ENCODE results near the gene HAND1. TPM values are rescaled to one million over a fixed set of nuclear protein-coding genes. Genes with fewer than 3 reads are reported as not detected.

The HAND1 gene
- total and polyA plus RNA-seq, 2 experiments from 2014 or later: not detected

DNA sequence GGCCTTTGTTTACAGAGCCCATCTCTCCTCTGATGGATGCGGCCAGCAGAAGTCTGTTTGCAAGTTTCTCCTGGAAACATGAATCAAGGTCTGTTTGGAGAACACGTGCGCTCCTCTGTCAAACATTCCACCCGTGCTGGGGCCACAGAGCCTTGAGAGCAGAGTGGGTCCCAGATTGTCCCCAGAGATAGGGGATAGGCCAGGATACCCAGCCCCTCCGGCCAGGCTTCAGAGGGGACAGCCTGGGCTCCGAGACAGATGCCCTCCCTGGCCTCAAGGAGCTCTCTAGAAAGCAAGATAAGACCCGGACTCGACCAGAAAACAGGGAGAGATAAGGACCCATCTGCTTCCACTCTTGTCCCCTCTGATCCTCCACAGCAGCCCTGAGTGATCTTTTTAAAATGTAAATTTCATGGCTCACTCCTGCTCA lies 40.4 kb upstream of the HAND1 start:
- Mint-ChIP-seq H3K4me1 (peaks cover 20% of the 10 kb centered on the region), H3K9me3 (no peaks in the 10 kb centered on the region), H3K27ac (no peak overlapping the region), H3K4me3 (no peak overlapping the region), H3K36me3 (ENCODE audit: low read depth) (no peaks in the 10 kb centered on the region), H3K27me3 (ENCODE audit: insufficient read depth, low read depth, poor library complexity) (peaks cover 14% of the 10 kb centered on the region)
- H3K9me2 ChIP-seq (ENCODE audit: insufficient read depth): no peaks in the 10 kb centered on the region
- peaks cover 14% of the 10 kb centered on the region for H3K4me1 ChIP-seq (ENCODE audit: insufficient read depth)
- no peak overlapping the region for H3K4me2 ChIP-seq
- H3K27me3 ChIP-seq (ENCODE audit: insufficient read depth): peaks cover 24% of the 10 kb centered on the region
- ATAC-seq (no peak), DNase-seq (ENCODE audit: low spot score) (no peak)
- no peak overlapping the region for H2AFZ ChIP-seq
- H3F3A ChIP-seq (replicated peaks; ENCODE audit: low read depth): 0 out of 2 replicates have a peak, but pooled peaks cover 4% of the 10 kb centered on the region
- no peaks in the 10 kb centered on the region for H4K20me1 ChIP-seq (replicated peaks; ENCODE audit: insufficient read depth)
- H3K4me3 ChIP-seq: no peak overlapping the region
- H3K27ac ChIP-seq (ENCODE audit: low read depth): no peak overlapping the region
- no peak for TF ChIP-seq REST (IDR thresholded peaks at IDR 0.05; ENCODE audit: unreplicated experiment)
- TF ChIP-seq JUNB (IDR thresholded peaks at IDR 0.05; ENCODE audit: unreplicated experiment): no peak
- TF ChIP-seq ZNF331 (CRISPR knock-in tag; IDR thresholded peaks at IDR 0.05; ENCODE audit: low read depth): no peak
- TF ChIP-seq NANOG (IDR thresholded peaks at IDR 0.05; ENCODE audit: borderline replicate concordance): no peak
- no peak for TF ChIP-seq EZH2 (IDR thresholded peaks at IDR 0.05; ENCODE audit: low read depth, unreplicated experiment)
- no peak for TF ChIP-seq ZNF114 (CRISPR knock-in tag; IDR thresholded peaks at IDR 0.05)
- no peak for TF ChIP-seq CTCF (conservative IDR thresholded peaks at IDR 0.05; ENCODE audit: low read depth in 2 of 2)
- no peak for TF ChIP-seq POLR2AphosphoS5 (IDR thresholded peaks at IDR 0.05; ENCODE audit: low read depth)
- no peaks in the 10 kb centered on the region for H3K79me2 ChIP-seq (replicated peaks; ENCODE audit: insufficient read depth)
- no peaks in the 10 kb centered on the region for H3K36me3 ChIP-seq (ENCODE audit: insufficient read depth)

- no peaks in the 10 kb centered on the region for H3K9me3 Mint-ChIP-seq
- H3K36me3 Mint-ChIP-seq (ENCODE audit: low read depth): no peaks in the 10 kb centered on the region
- no peak for TF ChIP-seq JUNB (IDR thresholded peaks at IDR 0.05; ENCODE audit: unreplicated experiment)
- TF ChIP-seq, protein P1, sequence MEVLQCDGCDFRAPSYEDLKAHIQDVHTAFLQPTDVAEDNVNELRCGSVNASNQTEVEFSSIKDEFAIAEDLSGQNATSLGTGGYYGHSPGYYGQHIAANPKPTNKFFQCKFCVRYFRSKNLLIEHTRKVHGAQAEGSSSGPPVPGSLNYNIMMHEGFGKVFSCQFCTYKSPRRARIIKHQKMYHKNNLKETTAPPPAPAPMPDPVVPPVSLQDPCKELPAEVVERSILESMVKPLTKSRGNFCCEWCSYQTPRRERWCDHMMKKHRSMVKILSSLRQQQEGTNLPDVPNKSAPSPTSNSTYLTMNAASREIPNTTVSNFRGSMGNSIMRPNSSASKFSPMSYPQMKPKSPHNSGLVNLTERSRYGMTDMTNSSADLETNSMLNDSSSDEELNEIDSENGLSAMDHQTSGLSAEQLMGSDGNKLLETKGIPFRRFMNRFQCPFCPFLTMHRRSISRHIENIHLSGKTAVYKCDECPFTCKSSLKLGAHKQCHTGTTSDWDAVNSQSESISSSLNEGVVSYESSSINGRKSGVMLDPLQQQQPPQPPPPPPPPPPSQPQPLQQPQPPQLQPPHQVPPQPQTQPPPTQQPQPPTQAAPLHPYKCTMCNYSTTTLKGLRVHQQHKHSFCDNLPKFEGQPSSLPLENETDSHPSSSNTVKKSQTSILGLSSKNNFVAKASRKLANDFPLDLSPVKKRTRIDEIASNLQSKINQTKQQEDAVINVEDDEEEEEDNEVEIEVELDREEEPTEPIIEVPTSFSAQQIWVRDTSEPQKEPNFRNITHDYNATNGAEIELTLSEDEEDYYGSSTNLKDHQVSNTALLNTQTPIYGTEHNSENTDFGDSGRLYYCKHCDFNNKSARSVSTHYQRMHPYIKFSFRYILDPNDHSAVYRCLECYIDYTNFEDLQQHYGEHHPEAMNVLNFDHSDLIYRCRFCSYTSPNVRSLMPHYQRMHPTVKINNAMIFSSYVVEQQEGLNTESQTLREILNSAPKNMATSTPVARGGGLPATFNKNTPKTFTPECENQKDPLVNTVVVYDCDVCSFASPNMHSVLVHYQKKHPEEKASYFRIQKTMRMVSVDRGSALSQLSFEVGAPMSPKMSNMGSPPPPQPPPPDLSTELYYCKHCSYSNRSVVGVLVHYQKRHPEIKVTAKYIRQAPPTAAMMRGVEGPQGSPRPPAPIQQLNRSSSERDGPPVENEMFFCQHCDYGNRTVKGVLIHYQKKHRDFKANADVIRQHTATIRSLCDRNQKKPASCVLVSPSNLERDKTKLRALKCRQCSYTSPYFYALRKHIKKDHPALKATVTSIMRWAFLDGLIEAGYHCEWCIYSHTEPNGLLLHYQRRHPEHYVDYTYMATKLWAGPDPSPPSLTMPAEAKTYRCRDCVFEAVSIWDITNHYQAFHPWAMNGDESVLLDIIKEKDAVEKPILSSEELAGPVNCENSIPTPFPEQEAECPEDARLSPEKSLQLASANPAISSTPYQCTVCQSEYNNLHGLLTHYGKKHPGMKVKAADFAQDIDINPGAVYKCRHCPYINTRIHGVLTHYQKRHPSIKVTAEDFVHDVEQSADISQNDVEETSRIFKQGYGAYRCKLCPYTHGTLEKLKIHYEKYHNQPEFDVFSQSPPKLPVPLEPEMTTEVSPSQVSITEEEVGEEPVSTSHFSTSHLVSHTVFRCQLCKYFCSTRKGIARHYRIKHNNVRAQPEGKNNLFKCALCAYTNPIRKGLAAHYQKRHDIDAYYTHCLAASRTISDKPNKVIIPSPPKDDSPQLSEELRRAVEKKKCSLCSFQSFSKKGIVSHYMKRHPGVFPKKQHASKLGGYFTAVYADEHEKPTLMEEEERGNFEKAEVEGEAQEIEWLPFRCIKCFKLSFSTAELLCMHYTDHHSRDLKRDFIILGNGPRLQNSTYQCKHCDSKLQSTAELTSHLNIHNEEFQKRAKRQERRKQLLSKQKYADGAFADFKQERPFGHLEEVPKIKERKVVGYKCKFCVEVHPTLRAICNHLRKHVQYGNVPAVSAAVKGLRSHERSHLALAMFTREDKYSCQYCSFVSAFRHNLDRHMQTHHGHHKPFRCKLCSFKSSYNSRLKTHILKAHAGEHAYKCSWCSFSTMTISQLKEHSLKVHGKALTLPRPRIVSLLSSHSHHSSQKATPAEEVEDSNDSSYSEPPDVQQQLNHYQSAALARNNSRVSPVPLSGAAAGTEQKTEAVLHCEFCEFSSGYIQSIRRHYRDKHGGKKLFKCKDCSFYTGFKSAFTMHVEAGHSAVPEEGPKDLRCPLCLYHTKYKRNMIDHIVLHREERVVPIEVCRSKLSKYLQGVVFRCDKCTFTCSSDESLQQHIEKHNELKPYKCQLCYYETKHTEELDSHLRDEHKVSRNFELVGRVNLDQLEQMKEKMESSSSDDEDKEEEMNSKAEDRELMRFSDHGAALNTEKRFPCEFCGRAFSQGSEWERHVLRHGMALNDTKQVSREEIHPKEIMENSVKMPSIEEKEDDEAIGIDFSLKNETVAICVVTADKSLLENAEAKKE (CRISPR knock-in tag; IDR thresholded peaks at IDR 0.05): no peak
- TF ChIP-seq CREB1 (CRISPR knock-in tag; IDR thresholded peaks at IDR 0.05; ENCODE audit: low read depth): no peak
- no peak for TF ChIP-seq NANOG (IDR thresholded peaks at IDR 0.05; ENCODE audit: borderline replicate concordance)
Measured at GRCh38 chr5:154517810-154518437, 39.9 kb upstream of the HAND1 start.

More at GRCh38 chr5:154517810-154518437, 39.9 kb upstream of the HAND1 start:
- Histone ChIP-seq H3K4me3 (no peak overlapping the region), H3K79me2 (replicated peaks; ENCODE audit: insufficient read depth) (no peaks in the 10 kb centered on the region), H3K9me2 (ENCODE audit: insufficient read depth) (no peaks in the 10 kb centered on the region), H3K27me3 (ENCODE audit: insufficient read depth) (peaks cover 24% of the 10 kb centered on the region), H3K4me2 (no peak overlapping the region), H3K4me1 (ENCODE audit: insufficient read depth) (peaks cover 14% of the 10 kb centered on the region), H3K27ac (ENCODE audit: low read depth) (no peak overlapping the region), H2AFZ (no peak overlapping the region; the same call in 1 of the 2 replicates), H3F3A (replicated peaks; ENCODE audit: low read depth) (0 out of 2 replicates have a peak, but pooled peaks cover 3% of the 10 kb centered on the region), H4K20me1 (replicated peaks; ENCODE audit: insufficient read depth) (no peaks in the 10 kb centered on the region), H3K36me3 (ENCODE audit: insufficient read depth) (no peaks in the 10 kb centered on the region)
- Mint-ChIP-seq H3K27me3 (ENCODE audit: insufficient read depth, low read depth, poor library complexity) (peaks cover 9% of the 10 kb centered on the region), H3K4me3 (no peak overlapping the region), H3K4me1 (peaks cover 18% of the 10 kb centered on the region), H3K27ac (no peak overlapping the region)
- DNase-seq (ENCODE audit: low spot score) (no peak), ATAC-seq (no peak)
